ENCODE measurements around the gene SDR42E1. TPM values are rescaled to one million over a fixed set of nuclear protein-coding genes. Genes with fewer than 3 reads are reported as not detected.

Gene SDR42E1
- total and polyA plus RNA-seq, 2 of the 8 experiments (the other 6 are each of a cell fraction or from before 2014, with no cell fraction given), result 0.03 TPM; not detected in 1

GRCh38 chr16:82041542-82041941, 30.3 kb upstream of the SDR42E1 start:
- 91% methylated on average over 4 of the region's 4 CpGs; no CpG with 5 or more reads in 1 of the 2 experiments for WGBS, 2 experiments (ENCODE audit: extremely low coverage in 1 of 2, insufficient coverage in 1 of 2, insufficient read length in 1 of 2, insufficient replicate concordance in 2 of 2, low coverage in 1 of 2, low lambda C conversion rate in 2 of 2, missing lambda C conversion rate in 1 of 2)
- Histone ChIP-seq H3K18ac (ENCODE audit: extremely low read depth, low read length) (no peak overlapping the region), H2BK120ac (replicated peaks; ENCODE audit: low read depth, low read length) (no peak overlapping the region), H3K27me3 (replicated peaks in 1 of 4; ENCODE audit: control insufficient read depth in 3 of 4, extremely low read depth in 1 of 4, insufficient read depth in 3 of 4, low read length in 3 of 4) (no peaks in the 10 kb centered on the region), H4K5ac (ENCODE audit: insufficient read length, low read depth, low read length) (no peak overlapping the region), H3K23me2 (ENCODE audit: low read depth, low read length) (no peaks in the 10 kb centered on the region; the same call in 1 of the 2 replicates), H3K4me2 (ENCODE audit: insufficient read depth in 1 of 2, low read depth in 2 of 2, low read length in 2 of 2) (no peak overlapping the region), H3K36me3 (ENCODE audit: control insufficient read depth in 2 of 4, insufficient read depth in 4 of 4, low read length in 3 of 4) (no peaks in the 10 kb centered on the region), H3K56ac (replicated peaks; ENCODE audit: insufficient read length, low read depth, low read length) (no peak overlapping the region), H3K9me3 (ENCODE audit: insufficient read depth in 2 of 2, low read depth in 1 of 2, low read length in 1 of 2) (no peaks in the 10 kb centered on the region), H4K8ac (ENCODE audit: extremely low read depth, insufficient read depth, low read length) (no peak overlapping the region), H2BK12ac (ENCODE audit: low read depth, low read length) (no peak overlapping the region), H2BK15ac (ENCODE audit: low read length) (no peak overlapping the region), H4K20me1 (replicated peaks in 1 of 2; ENCODE audit: control insufficient read depth in 1 of 2, insufficient read depth in 2 of 2, low read length in 2 of 2) (no peaks in the 10 kb centered on the region), H3K27ac (ENCODE audit: low read depth, low read length) (no peak overlapping the region), H3K4me3 (ENCODE audit: extremely low read depth in 1 of 4, insufficient read depth in 2 of 4, low read depth in 3 of 4, low read length in 4 of 4) (no peak overlapping the region), H2BK20ac (ENCODE audit: low read length) (no peak overlapping the region), H3K79me2 (ENCODE audit: control insufficient read depth in 1 of 2, insufficient read depth in 2 of 2, low read length in 2 of 2) (no peaks in the 10 kb centered on the region), H3K14ac (ENCODE audit: insufficient read length) (no peak overlapping the region), H3K4me1 (replicated peaks in 1 of 4; ENCODE audit: control insufficient read depth in 3 of 4, insufficient read depth in 4 of 4, low read length in 3 of 4) (no peaks in the 10 kb centered on the region), H3K4ac (replicated peaks; ENCODE audit: insufficient read length, low read depth, low read length) (no peak overlapping the region), H3K23ac (ENCODE audit: insufficient read length) (no peak overlapping the region), H3K9ac (replicated peaks in 1 of 4; ENCODE audit: extremely low read depth in 1 of 4, low read depth in 3 of 4, low read length in 3 of 4) (no peak overlapping the region), H3K79me1 (ENCODE audit: low read depth, low read length) (no peaks in the 10 kb centered on the region), H2AK5ac (ENCODE audit: low read depth, low read length) (no peak overlapping the region), H2BK5ac (ENCODE audit: low read depth, low read length) (no peak overlapping the region), H4K91ac (replicated peaks; ENCODE audit: insufficient read length, low read length) (no peak overlapping the region), H2AFZ (ENCODE audit: low read length) (no peak overlapping the region)
- DNase-seq (ENCODE audit: low read depth in 1 of 2, low spot score in 2 of 2), result no peak
- FAIRE-seq, result no peak
- POLR2A ChIA-PET (ENCODE audit: partially characterized antibody), result interaction anchor here (1.3 kb wide), 1 partner anchor 95 kb away, joined by 3 read pairs; no protein-coding TSS in a partner anchor
- CTCF ChIA-PET (ENCODE audit: partially characterized antibody), result interaction anchor here (0.6 to 2.6 kb wide), 3 partner anchors 10 to 201 kb away, joined by 3 to 9 read pairs (median 4); no protein-coding TSS in a partner anchor
- TF ChIP-seq PHF8 (conservative IDR thresholded peaks at IDR 0.05; ENCODE audit: low read depth, low read length), result no peak

Measured in H1 (cell line).